SK-N-SH treated with all-trans-retinoic acid at 6 μM for 48 hours (cell line): ENCODE results near the gene EEFSEC.

ENCODE experiments used
- ATAC-seq: fragments of 200-7000 bp; cut with Tn5 transposase; 3 replicates; pipeline ENCODE4 v1.9.1; 2020; ENCODE audit warnings: mild to moderate bottlenecking, moderate library complexity
- BACH2 ChIP-seq: fragments of 250-450 bp; sonication (Bioruptor Pico); IDR thresholded peaks from 2 replicates; pipeline ENCODE4 v1.9.0; 2021; ENCODE audit warnings: mild to moderate bottlenecking, borderline replicate concordance
- CREB5 ChIP-seq: fragments of 250-450 bp; sonication (Bioruptor Pico); IDR thresholded peaks from 2 replicates; pipeline ENCODE4 v1.5.1; 2020; ENCODE audit warnings: low read depth, mild to moderate bottlenecking, moderate library complexity
- CSDC2 ChIP-seq: fragments of 250-450 bp; sonication (Bioruptor Pico); IDR thresholded peaks from 2 replicates; pipeline ENCODE4 v1.5.0; 2020; ENCODE audit warnings: mild to moderate bottlenecking, moderate library complexity
- GLIS3 ChIP-seq: fragments of 250-450 bp; sonication (Bioruptor Pico); IDR thresholded peaks from 2 replicates; pipeline ENCODE4 v1.5.0; 2020; ENCODE audit warnings: mild to moderate bottlenecking, moderate library complexity
- ISL1 ChIP-seq: fragments of 250-450 bp; sonication (Bioruptor Pico); IDR thresholded peaks from 2 replicates; pipeline ENCODE4 v2.1.2; 2022; ENCODE audit warnings: mild to moderate bottlenecking, moderate library complexity
- OSR1 ChIP-seq: fragments of 250-450 bp; sonication (Bioruptor Pico); IDR thresholded peaks from 2 replicates; pipeline ENCODE4 v1.8.0; 2022; ENCODE audit warnings: moderate library complexity, mild to moderate bottlenecking, inconsistent platforms
- PATZ1 ChIP-seq: fragments of 250-450 bp; sonication (Bioruptor Pico); IDR thresholded peaks from 2 replicates; pipeline ENCODE4 v1.8.0; 2020; ENCODE audit warnings: mild to moderate bottlenecking, moderate library complexity, borderline replicate concordance
- POU6F1 ChIP-seq: fragments of 250-450 bp; sonication (Bioruptor Pico); IDR thresholded peaks from 2 replicates; pipeline ENCODE4 v1.8.0; 2021; ENCODE audit warnings: low read depth, mild to moderate bottlenecking, moderate library complexity, borderline replicate concordance
- PPARA ChIP-seq: fragments of 250-450 bp; sonication (Bioruptor Pico); IDR thresholded peaks from 2 replicates; pipeline ENCODE4 v1.5.0; 2020; ENCODE audit warnings: mild to moderate bottlenecking, borderline replicate concordance
- RARB ChIP-seq: fragments of 250-450 bp; sonication (Bioruptor Pico); IDR thresholded peaks from 2 replicates; pipeline ENCODE4 v1.8.0; 2021; ENCODE audit warnings: mild to moderate bottlenecking, moderate library complexity
- SNAI2 ChIP-seq: fragments of 250-450 bp; sonication (Bioruptor Pico); IDR thresholded peaks from 2 replicates; pipeline ENCODE4 v1.5.0; 2020; ENCODE audit warnings: mild to moderate bottlenecking, moderate library complexity
- TCF4 ChIP-seq: fragments of 250-450 bp; sonication (Bioruptor Pico); IDR thresholded peaks from 2 replicates; pipeline ENCODE4 v1.8.0; 2021; ENCODE audit warnings: mild to moderate bottlenecking, moderate library complexity, borderline replicate concordance
- TOX ChIP-seq: fragments of 250-450 bp; sonication (Bioruptor Pico); IDR thresholded peaks from 2 replicates; pipeline ENCODE4 v1.8.0; 2021; ENCODE audit warnings: mild to moderate bottlenecking, moderate library complexity, borderline replicate concordance
- TSHZ2 ChIP-seq: fragments of 250-450 bp; sonication (Bioruptor Pico); IDR thresholded peaks from 2 replicates; pipeline ENCODE4 v1.5.0; 2020; ENCODE audit warnings: mild to moderate bottlenecking, moderate library complexity
- ZC3H10 ChIP-seq: fragments of 250-450 bp; sonication (Bioruptor Pico); IDR thresholded peaks from 2 replicates; pipeline ENCODE4 v1.5.1; 2021; ENCODE audit warnings: mild to moderate bottlenecking, moderate library complexity
- ZFP3 ChIP-seq: fragments of 250-450 bp; sonication (Bioruptor Pico); IDR thresholded peaks from 2 replicates; pipeline ENCODE4 v1.5.0; 2020; ENCODE audit warnings: mild to moderate bottlenecking, moderate library complexity
- ZFP30 ChIP-seq: fragments of 450-650 bp; formaldehyde crosslinking; IDR thresholded peaks from 2 replicates; pipeline ENCODE4 v1.5.0; 2022; ENCODE audit warnings: mild to moderate bottlenecking, moderate library complexity
- ZNF565 ChIP-seq: fragments of 450-650 bp; formaldehyde crosslinking; conservative IDR thresholded peaks from 2 replicates; pipeline ENCODE4 v1.5.0; 2020; ENCODE audit warnings: low read depth, mild to moderate bottlenecking, moderate library complexity
- ZNF70 ChIP-seq: fragments of 450-650 bp; formaldehyde crosslinking; IDR thresholded peaks from 2 replicates; pipeline ENCODE4 v1.5.0; 2020; ENCODE audit warnings: mild to moderate bottlenecking, moderate library complexity
- ZNF8 ChIP-seq: fragments of 450-650 bp; formaldehyde crosslinking; IDR thresholded peaks from 2 replicates; pipeline ENCODE4 v1.5.0; 2020; ENCODE audit warnings: mild to moderate bottlenecking, moderate library complexity

The EEFSEC gene

GRCh38 chr3:128232376-128233178, 79.3 kb downstream of the EEFSEC start:
- TF ChIP-seq CSDC2 (CRISPR knock-in tag) (no peak), SNAI2 (CRISPR knock-in tag) (no peak)
- ATAC-seq: peak; percentile 26; the same call in 1 of the 3 replicates

- peak; percentile 56 for ATAC-seq
- no peak for TF ChIP-seq ZC3H10 (CRISPR knock-in tag)
- TF ChIP-seq TCF4 (CRISPR knock-in tag): peak; percentile 10; the same call in 1 of the 2 replicates
- 0 out of 2 replicates have a peak, but pooled peaks have one; percentile 53 for TF ChIP-seq BACH2 (CRISPR knock-in tag)
Observed at GRCh38 chr3:128235207-128235926, 82.1 kb downstream of the EEFSEC start.

- TF ChIP-seq ZFP30 (CRISPR knock-in tag): no peak
- peak; percentile 74; the same call in 1 of the 2 replicates for TF ChIP-seq TSHZ2
- TF ChIP-seq CREB5 (CRISPR knock-in tag): no peak
- TF ChIP-seq ZNF8: no peak
- TF ChIP-seq ISL1 (CRISPR knock-in tag): no peak
- TF ChIP-seq BACH2 (CRISPR knock-in tag): 0 out of 2 replicates have a peak, but pooled peaks have one; percentile 28
- no peak for TF ChIP-seq PATZ1 (CRISPR knock-in tag)
- no peak for TF ChIP-seq TOX (CRISPR knock-in tag)
- TF ChIP-seq POU6F1 (CRISPR knock-in tag): no peak
- TF ChIP-seq OSR1 (CRISPR knock-in tag): no peak
- no peak for TF ChIP-seq TCF4 (CRISPR knock-in tag)
- TF ChIP-seq ZFP3 (CRISPR knock-in tag): no peak
- TF ChIP-seq RARB (CRISPR knock-in tag): no peak
- no peak for TF ChIP-seq ZNF565 (CRISPR knock-in tag)
- peak; percentile 32; the same call in 2 of the 3 replicates for ATAC-seq
Observed at GRCh38 chr3:128236657-128237056, 83.4 kb downstream of the EEFSEC start.

- peak; percentile 55 for ATAC-seq
- TF ChIP-seq GLIS3 (no peak), ZNF8 (0 out of 2 replicates have a peak, but pooled peaks have one; percentile 3), TCF4 (CRISPR knock-in tag) (peak; percentile 80; the same call in 1 of the 2 replicates), SNAI2 (CRISPR knock-in tag) (no peak; the same call in 1 of the 2 replicates), ZNF565 (CRISPR knock-in tag) (no peak), ISL1 (CRISPR knock-in tag) (no peak), TSHZ2 (peak; percentile 76; the same call in 1 of the 2 replicates), OSR1 (CRISPR knock-in tag) (no peak), TOX (CRISPR knock-in tag) (no peak), ZNF70 (CRISPR knock-in tag) (0 out of 2 replicates have a peak, but pooled peaks have one; percentile 6), PPARA (CRISPR knock-in tag) (no peak), BACH2 (CRISPR knock-in tag) (no peak), ZFP30 (CRISPR knock-in tag) (no peak)
Observed at GRCh38 chr3:128237348-128238183, 84.3 kb downstream of the EEFSEC start.
